IgD-negative memory B cell (primary cell): ENCODE data around the gene ZNF584. TPM values are rescaled to one million over a fixed set of nuclear protein-coding genes. Genes with fewer than 3 reads are reported as not detected.
A peak's percentile ranks its signal among the peaks of the same experiment; 100 is the strongest.

Experiments
- H3K27ac Mint-ChIP-seq, 3 donors: one replicate each; pipeline ENCODE4 v1.8.0; 2020 to 2022; ENCODE audit warnings: mild to moderate bottlenecking in 3 of 3, mixed read lengths in 3 of 3, moderate library complexity in 1 of 3
- H3K27me3 Mint-ChIP-seq: one replicate; pipeline ENCODE4 v1.8.0; 2021; ENCODE audit warnings: mixed read lengths
- H3K36me3 Mint-ChIP-seq: one replicate; pipeline ENCODE4 v1.8.0; 2020; ENCODE audit warnings: mild to moderate bottlenecking, mixed read lengths
- H3K4me1 Mint-ChIP-seq, 3 donors: one replicate each; pipeline ENCODE4 v1.8.0; 2020 to 2022; ENCODE audit warnings: mixed read lengths in 3 of 3, mild to moderate bottlenecking in 1 of 3
- H3K4me3 Mint-ChIP-seq, 4 donors: one replicate each; pipeline ENCODE4 v1.8.0; 2020 to 2022; ENCODE audit warnings: mild to moderate bottlenecking in 4 of 4, mixed read lengths in 4 of 4, moderate library complexity in 3 of 4
- H3K9me3 Mint-ChIP-seq, 3 donors: one replicate each; pipeline ENCODE4 v1.8.0; 2020 to 2021; ENCODE audit warnings: mixed read lengths in 3 of 3, mild to moderate bottlenecking in 1 of 3
- polyA plus RNA-seq: library from polyadenylated mRNA; unstranded; fragments of 300-500 nt; fragmentation: Illumina TruSeq; gene quantifications from one replicate; pipeline ENCODE4 v1.2.3, GENCODE V29; 2021

The ZNF584 gene
- polyA plus RNA-seq, 1 donor from 2014 or later = 3.5 TPM

- H3K4me3 Mint-ChIP-seq = peak within 1 kb of the TSS; percentile 92 to 98 (median 96)
- no peaks in the 10 kb centered on the region for H3K9me3 Mint-ChIP-seq
- H3K27ac Mint-ChIP-seq = peak within 1 kb of the TSS; percentile 98 to 100 (median 99)
- no peaks in the 10 kb centered on the region for H3K27me3 Mint-ChIP-seq
- peaks cover 10 to 24% (median 19%) of the 10 kb centered on the region in 3 donors for H3K4me1 Mint-ChIP-seq
- no peaks in the 10 kb centered on the region for H3K36me3 Mint-ChIP-seq
Measured at GRCh38 chr19:58380662-58381459, 27.6 kb upstream of the ZNF584 start, which contains the start of gene ZNF837. TSS of gene ZNF837 (minus strand) at chr19:58381030. CDS start at chr19:58369332, 11,698 bp downstream.

GRCh38 chr19:58381460-58382212, 26.8 kb upstream of the ZNF584 start:
- peak overlapping the region; percentile 98 to 100 (median 99) for H3K27ac Mint-ChIP-seq
- H3K4me3 Mint-ChIP-seq = peak overlapping the region; percentile 92 to 98 (median 96)
- no peaks in the 10 kb centered on the region for H3K36me3 Mint-ChIP-seq
- H3K27me3 Mint-ChIP-seq = no peaks in the 10 kb centered on the region
- no peaks in the 10 kb centered on the region for H3K9me3 Mint-ChIP-seq
- H3K4me1 Mint-ChIP-seq = peaks cover 10 to 24% (median 20%) of the 10 kb centered on the region in 3 donors

- Mint-ChIP-seq H3K9me3 (no peaks in the 10 kb centered on the region), H3K4me3 (peak overlapping the region in 2 of 4 donors; percentile 44 to 90), H3K27ac (peak overlapping the region in 2 of 3 donors; percentile 48 to 78), H3K4me1 (peaks cover 24 to 33% (median 25%) of the 10 kb centered on the region in 3 donors), H3K27me3 (no peaks in the 10 kb centered on the region), H3K36me3 (peaks cover 2% of the 10 kb centered on the region)
Measured at GRCh38 chr19:58382997-58383603, 25.3 kb upstream of the ZNF584 start.

GRCh38 chr19:58385313-58385890, 23.0 kb upstream of the ZNF584 start:
- Mint-ChIP-seq H3K27me3 (no peaks in the 10 kb centered on the region), H3K9me3 (no peaks in the 10 kb centered on the region), H3K4me1 (peaks cover 19 to 33% (median 30%) of the 10 kb centered on the region in 3 donors), H3K4me3 (peak overlapping the region; percentile 90 to 99 (median 95)), H3K27ac (peak overlapping the region; percentile 95 to 99 (median 95)), H3K36me3 (peaks cover 7% of the 10 kb centered on the region)

GRCh38 chr19:58385891-58386575, 22.4 kb upstream of the ZNF584 start:
- H3K36me3 Mint-ChIP-seq = peaks cover 12% of the 10 kb centered on the region
- peak overlapping the region; percentile 95 to 99 (median 95) for H3K27ac Mint-ChIP-seq
- no peaks in the 10 kb centered on the region for H3K27me3 Mint-ChIP-seq
- peaks cover 19 to 33% (median 32%) of the 10 kb centered on the region in 3 donors for H3K4me1 Mint-ChIP-seq
- H3K4me3 Mint-ChIP-seq = peak overlapping the region; percentile 90 to 99 (median 95)
- no peaks in the 10 kb centered on the region for H3K9me3 Mint-ChIP-seq

GRCh38 chr19:58386576-58387337, 21.7 kb upstream of the ZNF584 start, which contains the start of gene RPS5:
TSS of gene RPS5 (plus strand) at chr19:58387269. CDS start at chr19:58388138, 869 bp downstream.
- H3K36me3 Mint-ChIP-seq = peaks cover 12% of the 10 kb centered on the region
- no peaks in the 10 kb centered on the region for H3K27me3 Mint-ChIP-seq
- H3K9me3 Mint-ChIP-seq = no peaks in the 10 kb centered on the region
- peaks cover 19 to 29% (median 27%) of the 10 kb centered on the region in 3 donors for H3K4me1 Mint-ChIP-seq
- H3K27ac Mint-ChIP-seq = peak within 1 kb of the TSS; percentile 95 to 99 (median 95)
- H3K4me3 Mint-ChIP-seq = peak within 1 kb of the TSS; percentile 90 to 99 (median 95)

GRCh38 chr19:58387338-58388174, 20.9 kb upstream of the ZNF584 start:
- H3K27ac Mint-ChIP-seq = peak overlapping the region; percentile 95 to 99 (median 95)

GRCh38 chr19:58388175-58388526, 20.3 kb upstream of the ZNF584 start:
- H3K4me1 Mint-ChIP-seq = peaks cover 17 to 27% (median 23%) of the 10 kb centered on the region in 3 donors
- peaks cover 12% of the 10 kb centered on the region for H3K36me3 Mint-ChIP-seq
- peak overlapping the region; percentile 90 to 99 (median 95) for H3K4me3 Mint-ChIP-seq
- no peaks in the 10 kb centered on the region for H3K27me3 Mint-ChIP-seq
- peak overlapping the region in 2 of 3 donors; percentile 95 to 99 for H3K27ac Mint-ChIP-seq
- no peaks in the 10 kb centered on the region for H3K9me3 Mint-ChIP-seq

More at GRCh38 chr19:58387338-58388174, 20.9 kb upstream of the ZNF584 start:
- peak overlapping the region; percentile 90 to 99 (median 95) for H3K4me3 Mint-ChIP-seq
- peaks cover 12% of the 10 kb centered on the region for H3K36me3 Mint-ChIP-seq
- no peaks in the 10 kb centered on the region for H3K27me3 Mint-ChIP-seq
- H3K4me1 Mint-ChIP-seq = peaks cover 16 to 27% (median 25%) of the 10 kb centered on the region in 3 donors
- no peaks in the 10 kb centered on the region for H3K9me3 Mint-ChIP-seq

GRCh38 chr19:58392945-58393724, 15.3 kb upstream of the ZNF584 start:
- Mint-ChIP-seq H3K36me3 (peaks cover 15% of the 10 kb centered on the region), H3K27me3 (peaks cover 11% of the 10 kb centered on the region)

GRCh38 chr19:58393725-58394033, 14.8 kb upstream of the ZNF584 start:
- Mint-ChIP-seq H3K36me3 (peaks cover 13% of the 10 kb centered on the region), H3K27ac (peak overlapping the region in 1 of 3 donors; percentile 33), H3K4me1 (peaks cover 5 to 11% (median 8%) of the 10 kb centered on the region in 3 donors), H3K9me3 (no peaks in the 10 kb centered on the region), H3K27me3 (peaks cover 11% of the 10 kb centered on the region), H3K4me3 (peak overlapping the region in 1 of 4 donors; percentile 32)

More at GRCh38 chr19:58392945-58393724, 15.3 kb upstream of the ZNF584 start:
- H3K27ac Mint-ChIP-seq = peak overlapping the region in 1 of 3 donors; percentile 33
- peak overlapping the region in 2 of 4 donors; percentile 25 to 32 for H3K4me3 Mint-ChIP-seq
- H3K4me1 Mint-ChIP-seq = peaks cover 8 to 14% (median 9%) of the 10 kb centered on the region in 3 donors
- no peaks in the 10 kb centered on the region for H3K9me3 Mint-ChIP-seq

- Mint-ChIP-seq H3K27me3 (peaks cover 13% of the 10 kb centered on the region), H3K27ac (no peak overlapping the region), H3K4me1 (peaks cover 2 to 4% (median 3%) of the 10 kb centered on the region in 3 donors), H3K4me3 (no peak overlapping the region), H3K36me3 (peaks cover 10% of the 10 kb centered on the region), H3K9me3 (peaks cover 0 to 3% (median 0%) of the 10 kb centered on the region in 3 donors)
Measured at GRCh38 chr19:58394821-58395219, 13.6 kb upstream of the ZNF584 start.
